GM18502 (cell line): Measurements from ENCODE around the gene TCAF1.
"Not testable (repeated sequence)": the region's sequence is repeated elsewhere in the genome, so short reads cannot be mapped to it uniquely, and the experiment has no call there.

ENCODE experiments used
- ATAC-seq: cut with Tn5 transposase; IDR thresholded peaks from one replicate; pipeline ENCODE4 v1.9.1; 2021; ENCODE audit warnings: mild to moderate bottlenecking; ENCODE audit not compliant: unreplicated experiment, poor library complexity

The TCAF1 gene

GRCh38 chr7:143806664-143807071 is 95.3 kb downstream of the TCAF1 start:
- ATAC-seq: not testable (repeated sequence)
